Measurements from ENCODE around the gene NAPB. TPM values are rescaled to one million over a fixed set of nuclear protein-coding genes. Genes with fewer than 3 reads are reported as not detected.

NAPB gene
- total RNA-seq, 1 experiment from 2014 or later = 10.1 TPM

GRCh38 chr20:23334111-23334510, 87.2 kb downstream of the NAPB start:
- H3K27me3 Mint-ChIP-seq (ENCODE audit: insufficient read depth, unreplicated experiment) = no peaks in the 10 kb centered on the region
- Histone ChIP-seq H3K4me3 (ENCODE audit: low read depth, low read length) (no peak overlapping the region), H3K4me1 (no peaks in the 10 kb centered on the region), H3K9me3 (no peaks in the 10 kb centered on the region; the same call in 1 of the 2 replicates), H3K36me3 (ENCODE audit: control insufficient read depth, insufficient read depth, low read length) (no peaks in the 10 kb centered on the region), H3K27me3 (replicated peaks; ENCODE audit: control insufficient read depth, insufficient read depth, low read length) (no peaks in the 10 kb centered on the region)
- DNase-seq = no peak
- H3K9me3 Mint-ChIP-seq (ENCODE audit: unreplicated experiment) = no peaks in the 10 kb centered on the region
- H3K4me1 Mint-ChIP-seq (ENCODE audit: low read depth, unreplicated experiment) = peaks cover 12% of the 10 kb centered on the region
- no peak overlapping the region for H3K4me3 Mint-ChIP-seq (ENCODE audit: unreplicated experiment)
- POLR2A ChIA-PET = no interaction called here
- BruUV-seq (replicated peaks) = no TSS peak
- TF ChIP-seq CTCF (IDR thresholded peaks at IDR 0.05; ENCODE audit: insufficient read depth in 1 of 2, low read depth in 1 of 2, low read length in 1 of 2, severe bottlenecking in 1 of 2, unreplicated experiment in 1 of 2) = no peak
- CTCF ChIA-PET = no interaction called here
- H3K27ac Mint-ChIP-seq (ENCODE audit: unreplicated experiment) = no peak overlapping the region
- intact Hi-C loops (cut with micrococcal nuclease; ENCODE audit: unreplicated experiment) = no loop called here
- peaks cover 6% of the 10 kb centered on the region for H3K36me3 Mint-ChIP-seq (ENCODE audit: insufficient read depth, unreplicated experiment)

GRCh38 chr20:23332467-23332866, 88.8 kb downstream of the NAPB start:
- H3K4me3 Mint-ChIP-seq (ENCODE audit: unreplicated experiment) = no peak overlapping the region
- no peaks in the 10 kb centered on the region for H3K27me3 Mint-ChIP-seq (ENCODE audit: insufficient read depth, unreplicated experiment)
- Histone ChIP-seq H3K27me3 (replicated peaks; ENCODE audit: control insufficient read depth, insufficient read depth, low read length) (no peaks in the 10 kb centered on the region), H3K4me3 (ENCODE audit: low read depth, low read length) (no peak overlapping the region), H3K36me3 (ENCODE audit: control insufficient read depth, insufficient read depth, low read length) (no peaks in the 10 kb centered on the region), H3K4me1 (no peaks in the 10 kb centered on the region), H3K9me3 (no peaks in the 10 kb centered on the region; the same call in 1 of the 2 replicates)
- ChIA-PET POLR2A (no interaction called here), CTCF (interaction anchor here (0.6 kb wide), 1 partner anchor 211 kb away, joined by 3 read pairs; no protein-coding TSS in a partner anchor)
- H3K27ac Mint-ChIP-seq (ENCODE audit: unreplicated experiment) = no peak overlapping the region
- peaks cover 6% of the 10 kb centered on the region for H3K36me3 Mint-ChIP-seq (ENCODE audit: insufficient read depth, unreplicated experiment)
- H3K9me3 Mint-ChIP-seq (ENCODE audit: unreplicated experiment) = no peaks in the 10 kb centered on the region
- intact Hi-C loops (cut with micrococcal nuclease; ENCODE audit: unreplicated experiment) = no loop called here
- no peak for DNase-seq
- BruUV-seq (replicated peaks) = no TSS peak
- TF ChIP-seq CTCF (IDR thresholded peaks at IDR 0.05; ENCODE audit: insufficient read depth in 1 of 2, low read depth in 1 of 2, low read length in 1 of 2, severe bottlenecking in 1 of 2, unreplicated experiment in 1 of 2) = no peak
- peaks cover 3% of the 10 kb centered on the region for H3K4me1 Mint-ChIP-seq (ENCODE audit: low read depth, unreplicated experiment)

GRCh38 chr20:23331450-23332350, 89.6 kb downstream of the NAPB start:
- ChIA-PET POLR2A (no interaction called here), CTCF (interaction anchor here (0.5 to 0.6 kb wide), 2 partner anchors 210 to 640 kb away, joined by 3 read pairs; no protein-coding TSS in a partner anchor)
- no peaks in the 10 kb centered on the region; the same call in 1 of the 2 replicates for H3K9me3 ChIP-seq
- Mint-ChIP-seq H3K27me3 (ENCODE audit: insufficient read depth, unreplicated experiment) (no peaks in the 10 kb centered on the region), H3K27ac (ENCODE audit: unreplicated experiment) (no peak overlapping the region), H3K4me1 (ENCODE audit: low read depth, unreplicated experiment) (no peaks in the 10 kb centered on the region), H3K4me3 (ENCODE audit: unreplicated experiment) (no peak overlapping the region), H3K36me3 (ENCODE audit: insufficient read depth, unreplicated experiment) (peaks cover 6% of the 10 kb centered on the region), H3K9me3 (ENCODE audit: unreplicated experiment) (no peaks in the 10 kb centered on the region)
- intact Hi-C loops (cut with micrococcal nuclease; ENCODE audit: unreplicated experiment) = no loop called here
- DNase-seq = no peak
- no peaks in the 10 kb centered on the region for H3K27me3 ChIP-seq (replicated peaks; ENCODE audit: control insufficient read depth, insufficient read depth, low read length)
- H3K36me3 ChIP-seq (ENCODE audit: control insufficient read depth, insufficient read depth, low read length) = no peaks in the 10 kb centered on the region
- no TSS peak for BruUV-seq (replicated peaks)
- no peaks in the 10 kb centered on the region for H3K4me1 ChIP-seq
- no peak overlapping the region for H3K4me3 ChIP-seq (ENCODE audit: low read depth, low read length)
- TF ChIP-seq CTCF (IDR thresholded peaks at IDR 0.05; ENCODE audit: insufficient read depth in 1 of 2, low read depth in 1 of 2, low read length in 1 of 2, severe bottlenecking in 1 of 2, unreplicated experiment in 1 of 2) = no peak
